Transverse colon (tissue), 4 donors: ENCODE results near the gene RNFT2. TPM values are rescaled to one million over a fixed set of nuclear protein-coding genes. Genes with fewer than 3 reads are reported as not detected.

Experiments
- DNase-seq: peaks from one replicate; pipeline ENCODE4 v3.0.0-alpha.2; 2019
- H3K27ac ChIP-seq, 4 donors: fragments of 200-600 bp; sonication (generic); 2 replicates each; pipeline ENCODE4 v1.5.1; 2016 to 2018; ENCODE audit warnings: inconsistent platforms in 4 of 4
- H3K27me3 ChIP-seq: fragments of 200-600 bp; sonication (generic); 2 replicates; pipeline ENCODE4 v1.5.1; 2017; ENCODE audit warnings: inconsistent platforms
- H3K36me3 ChIP-seq, 4 donors: fragments of 200-600 bp; sonication (generic); 2 replicates each; pipeline ENCODE4 v1.5.1; 2017 to 2019; ENCODE audit warnings: inconsistent platforms in 4 of 4
- H3K4me1 ChIP-seq, 4 donors: fragments of 200-600 bp; sonication (generic); 2 replicates each; pipeline ENCODE4 v1.5.1; 2017 to 2020; ENCODE audit warnings: inconsistent platforms in 4 of 4
- H3K4me3 ChIP-seq, 4 donors: fragments of 200-600 bp; sonication (generic); 1 replicate in 1 of 4; 2 replicates in 3 of 4; pipeline versions ENCODE4 v1.5.1 to v1.6.1; 2017 to 2019; ENCODE audit warnings: inconsistent platforms in 4 of 4
- H3K9me3 ChIP-seq, 2 donors: fragments of 200-600 bp; sonication (generic); 2 replicates each; pipeline ENCODE4 v1.5.1; 2017 to 2019; ENCODE audit warnings: inconsistent platforms in 2 of 2
- EP300 ChIP-seq: sonication (generic); formaldehyde crosslinking; IDR thresholded peaks from one replicate; pipeline ENCODE4 v1.6.1; 2017; ENCODE audit warnings: antibody characterized with exemption, low read depth
- POLR2A ChIP-seq: fragments of 450-650 bp; IDR thresholded peaks from one replicate; pipeline ENCODE4 v1.6.1; 2016; ENCODE audit warnings: antibody characterized with exemption, mild to moderate bottlenecking, moderate library complexity
- POLR2AphosphoS5 ChIP-seq, 3 donors: sonication (generic); formaldehyde crosslinking; IDR thresholded peaks; one replicate each; pipeline ENCODE4 v1.6.1; 2016; ENCODE audit warnings: antibody characterized with exemption in 3 of 3
- WGBS, 2 donors: methylation state at CpG; one replicate each; pipeline ENCODE4 v1.1.5; 2018; ENCODE audit warnings: low coverage in 1 of 2; 5-methylcytosine and 5-hydroxymethylcytosine counted together
- in situ Hi-C, 4 donors: fragments of 200-750 bp; cut with MboI; loops; one replicate each; pipeline versions ENCODE4 v1.15.0 to v1.15.1; 2017; ENCODE audit warnings: low sequenced_read_pairs in 3 of 4, low pct_ligation_motif_present in 1 of 4, low pct_unique_long_range_greater_than_20kb in 1 of 4
- intact Hi-C: fragments of 100-400 bp; cut with DNase I; formaldehyde crosslinking; loops from one replicate; pipeline ENCODE4 v1.15.1; 2023; ENCODE audit warnings: low total_unique reads
- total RNA-seq, 4 donors: library from RNA; depleted of rRNA; stranded (reverse); fragments of >200 nt; gene quantifications; one replicate each; pipeline ENCODE4 v1.1.0, GENCODE V29; 2016
- TF ChIP-seq, protein P1 (sequence below), 5 experiments: fragments of 200-600 bp in 3 of 5; fragments of 450-650 bp in 2 of 5; sonication (generic) in 3 of 5; IDR thresholded peaks; 1 replicate in 2 of 5; 2 replicates in 3 of 5; pipeline ENCODE4 v1.5.1; 2016 to 2017; ENCODE audit warnings: antibody characterized with exemption in 5 of 5, inconsistent platforms in 3 of 5, mild to moderate bottlenecking in 2 of 5, moderate library complexity in 1 of 5

RNFT2 gene
- total RNA-seq, 4 donors from 2014 or later, result 0.20 to 1.1 (median 0.68) TPM; not detected in 1

DNA sequence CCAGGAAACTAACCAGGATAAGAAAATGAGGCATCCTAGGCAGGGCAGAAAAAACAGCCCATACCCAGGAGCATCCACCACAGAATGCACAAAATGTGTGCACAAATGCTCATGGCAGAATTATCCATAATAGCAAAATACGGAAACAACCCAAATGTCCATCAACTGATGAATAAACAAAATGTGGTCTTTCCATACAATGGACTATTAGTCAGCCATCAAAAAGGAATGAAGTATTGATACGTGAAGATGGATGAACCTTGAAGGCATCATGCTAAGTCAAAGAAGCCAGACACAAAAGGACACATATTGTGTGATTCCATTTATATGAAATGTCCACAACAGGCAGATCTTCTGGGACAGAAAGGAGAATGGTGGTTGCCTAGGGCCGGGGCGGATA lies 124.1 kb downstream of the RNFT2 start:
- Histone ChIP-seq H3K27ac (no peak overlapping the region), H3K27me3 (peaks cover 7% of the 10 kb centered on the region), H3K36me3 (no peaks in the 10 kb centered on the region), H3K4me1 (peaks cover 0 to 12% (median 1%) of the 10 kb centered on the region in 4 donors), H3K9me3 (no peaks in the 10 kb centered on the region), H3K4me3 (no peak overlapping the region)
- intact Hi-C loops (no loop called here), in situ Hi-C loops (no loop called here)
- WGBS, 2 donors, result 95 to 100% methylated on average over 4 of the region's 4 CpGs
- no peak for DNase-seq
- TF ChIP-seq EP300, result no peak
- TF ChIP-seq POLR2AphosphoS5 (IDR thresholded peaks at IDR 0.05), result no peak
- no peak for TF ChIP-seq POLR2A
- TF ChIP-seq, protein P1, sequence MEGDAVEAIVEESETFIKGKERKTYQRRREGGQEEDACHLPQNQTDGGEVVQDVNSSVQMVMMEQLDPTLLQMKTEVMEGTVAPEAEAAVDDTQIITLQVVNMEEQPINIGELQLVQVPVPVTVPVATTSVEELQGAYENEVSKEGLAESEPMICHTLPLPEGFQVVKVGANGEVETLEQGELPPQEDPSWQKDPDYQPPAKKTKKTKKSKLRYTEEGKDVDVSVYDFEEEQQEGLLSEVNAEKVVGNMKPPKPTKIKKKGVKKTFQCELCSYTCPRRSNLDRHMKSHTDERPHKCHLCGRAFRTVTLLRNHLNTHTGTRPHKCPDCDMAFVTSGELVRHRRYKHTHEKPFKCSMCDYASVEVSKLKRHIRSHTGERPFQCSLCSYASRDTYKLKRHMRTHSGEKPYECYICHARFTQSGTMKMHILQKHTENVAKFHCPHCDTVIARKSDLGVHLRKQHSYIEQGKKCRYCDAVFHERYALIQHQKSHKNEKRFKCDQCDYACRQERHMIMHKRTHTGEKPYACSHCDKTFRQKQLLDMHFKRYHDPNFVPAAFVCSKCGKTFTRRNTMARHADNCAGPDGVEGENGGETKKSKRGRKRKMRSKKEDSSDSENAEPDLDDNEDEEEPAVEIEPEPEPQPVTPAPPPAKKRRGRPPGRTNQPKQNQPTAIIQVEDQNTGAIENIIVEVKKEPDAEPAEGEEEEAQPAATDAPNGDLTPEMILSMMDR (IDR thresholded peaks at IDR 0.05), result no peak

DNA sequence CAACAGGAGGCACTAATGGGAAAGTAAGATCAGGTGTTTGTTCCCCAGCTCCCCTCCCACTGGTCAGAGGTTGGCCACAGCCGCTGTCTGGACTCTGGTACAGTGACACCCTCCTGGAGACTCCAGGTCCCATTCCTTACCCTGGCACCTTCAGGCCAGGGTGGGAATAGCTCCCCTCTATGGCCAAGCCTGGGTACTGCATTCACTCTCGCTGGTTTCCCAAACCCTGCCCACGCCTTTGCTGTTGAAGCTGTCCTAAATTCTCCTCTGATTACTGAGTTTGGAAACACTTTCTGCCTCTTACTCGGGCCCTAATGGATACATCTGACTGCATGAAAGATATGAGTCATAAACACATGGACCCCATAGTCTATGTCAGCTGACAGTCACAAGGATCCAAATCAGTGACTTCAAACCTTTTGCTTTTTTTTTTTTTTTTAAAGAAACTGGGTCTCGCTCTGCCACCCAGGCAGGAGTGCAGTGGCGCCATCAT lies 125.2 kb downstream of the RNFT2 start:
- TF ChIP-seq POLR2A (no peak), EP300 (no peak), POLR2AphosphoS5 (IDR thresholded peaks at IDR 0.05) (no peak)
- TF ChIP-seq, protein P1 (IDR thresholded peaks at IDR 0.05), result peak; percentile 36 to 59 (median 51)
- no peak overlapping the region for H3K4me3 ChIP-seq
- in situ Hi-C loops (no loop called here), intact Hi-C loops (no loop called here)
- no peaks in the 10 kb centered on the region for H3K9me3 ChIP-seq
- WGBS, 2 donors, result 11 to 48% methylated on average over 1 to 6 of the region's 6 CpGs
- DNase-seq, result peak; percentile 49
- H3K27ac ChIP-seq, result no peak overlapping the region
- H3K4me1 ChIP-seq, result peaks cover 0 to 8% (median 0%) of the 10 kb centered on the region in 4 donors
- no peaks in the 10 kb centered on the region for H3K36me3 ChIP-seq
- no peaks in the 10 kb centered on the region for H3K27me3 ChIP-seq

DNA sequence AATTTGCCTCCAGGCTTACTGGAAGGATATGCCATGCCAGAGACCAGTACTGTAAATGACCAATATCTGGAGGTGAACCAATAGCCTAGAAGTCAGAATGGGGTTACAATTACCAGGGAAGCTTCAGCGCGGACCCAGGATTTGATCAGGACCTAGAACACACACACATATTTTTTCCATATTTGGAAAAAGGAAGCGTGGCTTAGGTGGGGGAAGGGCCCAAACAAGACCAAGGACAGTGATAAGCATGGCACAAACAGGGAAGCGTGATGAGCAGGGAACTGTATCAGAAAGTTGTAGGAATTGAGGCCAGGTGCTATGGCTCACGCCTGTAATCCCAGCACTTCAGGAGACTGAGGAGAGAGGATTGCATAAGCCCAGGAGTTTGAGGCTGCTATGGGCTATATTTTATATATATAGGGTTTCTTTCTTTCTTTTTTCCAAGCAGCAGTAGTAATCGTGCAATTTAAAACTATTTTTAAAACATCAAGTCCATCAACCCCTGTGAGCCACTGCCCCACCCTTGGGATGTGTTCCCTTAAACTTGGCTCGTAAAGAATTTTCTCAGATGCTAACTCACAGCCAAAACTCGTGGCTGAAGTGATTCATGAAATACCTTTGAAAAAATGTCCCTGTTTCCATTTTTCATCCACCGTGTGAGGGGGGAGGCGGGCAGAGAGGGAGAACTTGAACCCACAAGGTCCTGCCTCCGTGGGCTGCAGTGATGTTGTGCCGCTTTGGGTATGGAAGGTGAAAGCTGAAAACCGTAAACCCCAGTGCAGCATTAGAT lies 126.5 kb downstream of the RNFT2 start:
- H3K4me1 ChIP-seq, result peaks cover 0 to 8% (median 0%) of the 10 kb centered on the region in 4 donors
- no peak overlapping the region for H3K4me3 ChIP-seq
- no peak for TF ChIP-seq POLR2AphosphoS5 (IDR thresholded peaks at IDR 0.05)
- TF ChIP-seq, protein P1 (IDR thresholded peaks at IDR 0.05), result no peak
- TF ChIP-seq EP300, result no peak
- TF ChIP-seq POLR2A, result no peak
- no peaks in the 10 kb centered on the region for H3K9me3 ChIP-seq
- DNase-seq, result no peak
- intact Hi-C loops (no loop called here), in situ Hi-C loops (no loop called here)
- no peaks in the 10 kb centered on the region for H3K27me3 ChIP-seq
- 50 to 64% methylated on average over 4 to 13 of the region's 13 CpGs for WGBS, 2 donors
- H3K36me3 ChIP-seq, result no peaks in the 10 kb centered on the region
- H3K27ac ChIP-seq, result no peak overlapping the region

DNA sequence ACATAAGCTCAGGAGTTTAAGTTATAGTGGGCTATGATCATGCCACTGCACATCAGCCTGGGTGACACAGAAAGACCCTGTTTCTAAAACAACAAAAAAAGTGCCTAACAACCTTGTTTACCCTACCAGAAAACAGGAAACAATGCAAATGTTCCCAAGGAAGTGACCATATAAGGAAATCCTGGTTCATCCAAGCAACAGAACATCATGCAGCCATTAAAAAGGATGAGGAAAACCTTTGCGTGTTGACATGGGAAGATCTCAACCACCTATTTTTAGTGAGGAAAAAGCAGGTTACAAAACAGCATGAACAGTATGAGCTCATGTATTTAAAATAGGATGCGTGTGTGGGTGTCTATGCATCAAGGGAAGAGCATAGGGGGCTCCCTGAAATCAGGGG lies 129.4 kb downstream of the RNFT2 start:
- no peaks in the 10 kb centered on the region for H3K9me3 ChIP-seq
- H3K4me1 ChIP-seq, result no peaks in the 10 kb centered on the region
- no peak for DNase-seq
- intact Hi-C loops (no loop called here), in situ Hi-C loops (no loop called here)
- WGBS, 2 donors, result 90 to 96% methylated on average over 2 of the region's 2 CpGs
- H3K27me3 ChIP-seq, result no peaks in the 10 kb centered on the region
- no peak overlapping the region for H3K4me3 ChIP-seq
- no peaks in the 10 kb centered on the region for H3K36me3 ChIP-seq
- TF ChIP-seq, protein P1 (IDR thresholded peaks at IDR 0.05), result no peak
- no peak overlapping the region for H3K27ac ChIP-seq
